D721Med (cell line): ENCODE data around the gene MSL1.

Experiments
- DNase-seq: peaks from one replicate; pipeline ENCODE4 v3.0.0; 2011; ENCODE audit warnings: low spot score; ENCODE audit not compliant: insufficient read length
- FAIRE-seq: peaks from 2 replicates; lab custom pipeline; 2011; peaks lifted over from hg19 to GRCh38; lab: Jason Lieb, UNC
- CTCF ChIP-seq: IDR thresholded peaks from 2 replicates; pipeline ENCODE4 v1.5.1; 2012; ENCODE audit warnings: mild to moderate bottlenecking, control low read depth; ENCODE audit not compliant: insufficient read depth; ENCODE audit errors: missing control alignments

Gene MSL1

GRCh38 chr17:40148527-40148926, 26.8 kb downstream of the MSL1 start:
- DNase-seq (no peak), FAIRE-seq (no peak)
- no peak for TF ChIP-seq CTCF

DNA sequence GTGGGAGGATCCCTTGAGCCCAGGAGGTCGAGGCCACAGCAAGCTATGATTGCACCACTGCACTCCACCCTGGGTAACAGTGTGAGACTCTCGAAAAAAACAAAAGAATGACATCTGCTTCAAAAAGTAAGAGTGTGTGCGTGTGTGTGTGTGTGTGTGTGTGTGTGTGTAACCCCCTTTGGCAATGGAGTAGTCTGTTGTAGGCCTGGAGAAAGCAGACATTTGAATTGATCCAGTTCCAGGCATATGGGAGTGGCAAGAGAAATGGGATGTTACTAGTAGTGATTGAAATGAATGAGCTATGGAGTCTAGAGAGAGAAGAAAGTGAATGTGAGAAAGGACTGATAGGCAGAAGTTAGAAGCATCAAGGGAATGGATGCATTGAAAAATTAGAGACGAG, 28.5 kb downstream of the MSL1 start:
- TF ChIP-seq CTCF = no peak
- FAIRE-seq = no peak
- no peak for DNase-seq

- TF ChIP-seq CTCF = no peak
- FAIRE-seq (no peak), DNase-seq (no peak)
These were observed 29.7 kb downstream of the MSL1 start for GRCh38 chr17:40151414-40151963.

- no peak for TF ChIP-seq CTCF
- DNase-seq (no peak), FAIRE-seq (no peak)
These were observed 31.9 kb downstream of the MSL1 start for GRCh38 chr17:40153603-40154236.

- FAIRE-seq (no peak), DNase-seq (no peak)
- TF ChIP-seq CTCF = no peak
These were observed 36.2 kb downstream of the MSL1 start for GRCh38 chr17:40157973-40158372.

DNA sequence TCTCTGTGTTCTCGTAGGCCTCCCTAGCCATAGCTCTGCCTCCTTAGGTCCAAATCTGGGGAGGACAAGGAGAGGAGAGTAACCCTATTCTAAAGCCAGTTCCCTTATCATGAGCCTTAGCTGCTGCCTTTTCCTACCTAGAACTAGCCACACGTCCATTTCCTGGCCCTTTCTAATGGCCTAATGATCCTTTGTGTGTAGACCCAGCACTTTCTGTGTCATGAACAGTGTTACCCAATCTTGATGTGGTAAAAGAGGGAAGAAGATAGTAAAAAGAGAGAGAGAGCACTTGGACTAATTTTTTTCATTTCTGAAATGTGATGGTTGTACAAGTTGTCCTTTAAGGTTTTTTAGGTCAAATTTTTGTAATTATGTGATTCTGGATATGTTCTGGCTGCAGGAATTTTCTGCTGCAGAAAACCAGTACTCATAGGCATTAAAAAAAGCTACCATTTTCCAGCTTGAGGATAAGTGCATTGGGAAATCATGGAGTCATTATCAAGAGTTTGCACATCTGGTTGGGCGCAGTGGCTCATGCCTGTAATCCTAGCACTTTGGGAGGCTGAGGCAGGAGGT, 36.8 kb downstream of the MSL1 start:
- TF ChIP-seq CTCF = no peak
- DNase-seq (no peak), FAIRE-seq (no peak)

DNA sequence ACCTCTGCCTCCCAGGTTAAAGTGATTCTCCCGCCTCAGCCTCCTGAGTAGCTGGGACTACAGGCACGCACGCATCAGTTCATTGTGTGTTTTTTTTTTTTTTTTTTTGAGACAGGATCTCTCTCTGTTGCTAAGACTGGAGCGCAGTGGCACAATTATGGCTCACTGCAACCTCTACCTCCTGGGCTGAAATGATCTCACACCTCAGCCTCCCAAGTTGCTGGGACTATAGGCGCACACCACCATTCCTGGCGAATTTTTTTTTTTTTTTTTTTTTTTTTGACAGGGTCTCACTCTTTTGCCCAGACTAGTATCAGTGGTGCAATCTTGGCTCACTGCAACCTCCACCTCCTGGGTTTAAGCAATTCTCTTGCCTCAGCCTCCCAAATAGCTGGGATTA, 37.7 kb downstream of the MSL1 start:
- DNase-seq (no peak), FAIRE-seq (no peak)
- TF ChIP-seq CTCF = no peak
